ENCODE data around the gene HOXD9. TPM values are rescaled to one million over a fixed set of nuclear protein-coding genes. Genes with fewer than 3 reads are reported as not detected.

The HOXD9 gene
- total RNA-seq, 1 experiment from 2014 or later: not detected

DNA sequence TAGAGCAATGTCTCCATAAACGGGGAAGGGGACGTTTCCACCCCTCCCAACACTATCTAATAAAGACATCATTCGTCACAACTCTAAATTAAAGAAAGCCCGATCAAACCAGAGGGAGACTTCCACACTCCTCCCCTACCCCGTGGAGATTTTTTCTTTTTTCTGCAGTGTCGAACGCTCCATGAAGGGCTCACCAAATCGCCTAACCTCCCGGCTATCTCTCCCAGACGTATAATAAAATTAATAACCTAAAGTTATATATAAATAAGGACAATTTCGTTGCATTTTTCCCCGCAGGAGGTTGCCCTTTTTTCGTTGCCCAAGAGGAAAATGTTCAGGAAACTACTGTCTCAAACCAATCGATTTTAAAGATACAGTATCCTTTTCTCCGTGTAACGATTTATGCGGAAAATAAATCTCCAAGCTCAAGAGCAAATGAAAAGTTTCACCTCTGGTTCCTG lies 41.1 kb upstream of the HOXD9 start:
- H3K36me3 Mint-ChIP-seq (ENCODE audit: insufficient read depth in 1 of 3, low read depth in 3 of 3): no peaks in the 10 kb centered on the region
- H3K27ac Mint-ChIP-seq: no peak overlapping the region

More for the DNA sequence above, 41.1 kb upstream of the HOXD9 start:
- H3K27me3 Mint-ChIP-seq (ENCODE audit: low read depth): peaks cover 96% of the 10 kb centered on the region
- no peak overlapping the region for H4K5ac ChIP-seq (ENCODE audit: insufficient read length, low read depth, low read length)
- H2BK120ac ChIP-seq (ENCODE audit: low read depth, low read length, poor library complexity, severe bottlenecking): no peak overlapping the region
- H3K14ac ChIP-seq (ENCODE audit: insufficient read depth, low read length): no peak overlapping the region
- no peak overlapping the region for H3T11ph ChIP-seq (ENCODE audit: low read length)
- DNase-seq: no peak
- H3K4me1 Mint-ChIP-seq: peaks cover 20 to 46% of the 10 kb centered on the region in 2 experiments
- H3K27ac ChIP-seq (ENCODE audit: insufficient read length, low read depth, low read length): no peak overlapping the region
- no peak overlapping the region for H3K23ac ChIP-seq (ENCODE audit: insufficient read length, low read depth, low read length)
- peaks cover 88% of the 10 kb centered on the region for H3K27me3 ChIP-seq (ENCODE audit: insufficient read depth, low read length)
- H3K9me3 ChIP-seq (ENCODE audit: control insufficient read depth, low read depth, low read length): no peaks in the 10 kb centered on the region
- H2BK20ac ChIP-seq (ENCODE audit: low read depth, low read length, poor library complexity, severe bottlenecking): no peak overlapping the region
- H3K79me1 ChIP-seq (ENCODE audit: insufficient read depth, low read depth, low read length, poor library complexity, severe bottlenecking): no peaks in the 10 kb centered on the region
- peaks cover 7% of the 10 kb centered on the region for H3K23me2 ChIP-seq (ENCODE audit: insufficient read length, low read depth, low read length, poor library complexity, severe bottlenecking)
- no peaks in the 10 kb centered on the region for H3K4me1 ChIP-seq (ENCODE audit: insufficient read depth, low read length)
- no peaks in the 10 kb centered on the region for H3K79me2 ChIP-seq (ENCODE audit: insufficient read depth, low read length)
- no peak overlapping the region for H4K8ac ChIP-seq (replicated peaks; ENCODE audit: insufficient read length, low read depth, low read length)
- H3K4ac ChIP-seq (ENCODE audit: low read depth, low read length): no peak overlapping the region
- no peak overlapping the region for H2AK5ac ChIP-seq (ENCODE audit: insufficient read length, low read length)
- H3K4me2 ChIP-seq (ENCODE audit: insufficient read depth, insufficient read length, low read length): no peak overlapping the region
- H3K56ac ChIP-seq (ENCODE audit: insufficient read length, low read depth, low read length): no peak overlapping the region
- WGBS (ENCODE audit: extremely low coverage, insufficient read length, low lambda C conversion rate): no CpG with 5 or more reads among the region's 17 CpGs
- H3K4me3 Mint-ChIP-seq: peak overlapping the region; percentile 49 to 73; a peak in 2 of 5 replicates
- no peak overlapping the region for H2BK5ac ChIP-seq (ENCODE audit: insufficient read length, low read length)
- no peak overlapping the region for H2BK15ac ChIP-seq (ENCODE audit: low read depth, low read length)
- no peak overlapping the region for H3K18ac ChIP-seq (ENCODE audit: insufficient read length, low read depth, low read length)
- H2AFZ ChIP-seq (ENCODE audit: low read length): no peak overlapping the region
- TF ChIP-seq, protein P1, sequence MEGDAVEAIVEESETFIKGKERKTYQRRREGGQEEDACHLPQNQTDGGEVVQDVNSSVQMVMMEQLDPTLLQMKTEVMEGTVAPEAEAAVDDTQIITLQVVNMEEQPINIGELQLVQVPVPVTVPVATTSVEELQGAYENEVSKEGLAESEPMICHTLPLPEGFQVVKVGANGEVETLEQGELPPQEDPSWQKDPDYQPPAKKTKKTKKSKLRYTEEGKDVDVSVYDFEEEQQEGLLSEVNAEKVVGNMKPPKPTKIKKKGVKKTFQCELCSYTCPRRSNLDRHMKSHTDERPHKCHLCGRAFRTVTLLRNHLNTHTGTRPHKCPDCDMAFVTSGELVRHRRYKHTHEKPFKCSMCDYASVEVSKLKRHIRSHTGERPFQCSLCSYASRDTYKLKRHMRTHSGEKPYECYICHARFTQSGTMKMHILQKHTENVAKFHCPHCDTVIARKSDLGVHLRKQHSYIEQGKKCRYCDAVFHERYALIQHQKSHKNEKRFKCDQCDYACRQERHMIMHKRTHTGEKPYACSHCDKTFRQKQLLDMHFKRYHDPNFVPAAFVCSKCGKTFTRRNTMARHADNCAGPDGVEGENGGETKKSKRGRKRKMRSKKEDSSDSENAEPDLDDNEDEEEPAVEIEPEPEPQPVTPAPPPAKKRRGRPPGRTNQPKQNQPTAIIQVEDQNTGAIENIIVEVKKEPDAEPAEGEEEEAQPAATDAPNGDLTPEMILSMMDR (conservative IDR thresholded peaks at IDR 0.05): no peak
- no peaks in the 10 kb centered on the region for H4K20me1 ChIP-seq (ENCODE audit: control insufficient read depth, insufficient read depth, insufficient read length)
- no peak overlapping the region for H3K9ac ChIP-seq (ENCODE audit: extremely low read depth, insufficient read length, low read length)
- H2BK12ac ChIP-seq (ENCODE audit: insufficient read length, low read depth, low read length): no peak overlapping the region
- H3K9me3 Mint-ChIP-seq: peaks cover 5 to 6% of the 10 kb centered on the region in 2 experiments; a peak in 4 of 5 replicates
- no peak overlapping the region for H4K91ac ChIP-seq (ENCODE audit: insufficient read length, low read depth, low read length)

Measured in H9 (cell line).